Panc1 (cell line): ENCODE data around the gene VIPR2. TPM values are rescaled to one million over a fixed set of nuclear protein-coding genes. Genes with fewer than 3 reads are reported as not detected.

ENCODE experiments used
- ATAC-seq: fragments of 200-7000 bp; cut with Tn5 transposase; 2 replicates; pipeline ENCODE4 v1.9.1; 2020; ENCODE audit warnings: mild to moderate bottlenecking, moderate library complexity
- BruUV-seq: library from RNA; stranded (reverse); fragments of 400-500 nt; replicated peaks from 2 replicates; lab custom pipeline; 2021; lab: Mats Ljungman, UMichigan
- CTCF ChIA-PET: fragments of 300-600 bp; sonication (Branson Sonifier 250); formaldehyde crosslinking; loops from one replicate; lab custom pipeline; 2022; ENCODE audit warnings: antibody characterized with exemption; lab: Charles Lee
- POLR2A ChIA-PET: fragments of 300-600 bp; sonication (Branson Sonifier 250); formaldehyde crosslinking; loops from one replicate; lab custom pipeline; 2022; ENCODE audit warnings: antibody characterized with exemption; lab: Charles Lee
- DNase-seq: peaks from one replicate; pipeline ENCODE4 v3.0.0-alpha.2; 2010; ENCODE audit warnings: low read depth, low spot score
- H3K27ac ChIP-seq: 2 replicates; pipeline ENCODE4 v1.5.1; 2011; ENCODE audit warnings: mild to moderate bottlenecking, low read length, inconsistent platforms
- H3K27me3 ChIP-seq: fragments of 200-500 bp; sonication (Bioruptor generic); 2 replicates; pipeline ENCODE4 v1.6.0; 2014; ENCODE audit warnings: low read length, inconsistent platforms; ENCODE audit not compliant: control insufficient read depth, insufficient read depth
- H3K36me3 ChIP-seq: fragments of 200-500 bp; sonication (Bioruptor generic); 2 replicates; pipeline ENCODE4 v1.5.1; 2014; ENCODE audit warnings: inconsistent platforms, mild to moderate bottlenecking, low read length, moderate library complexity; ENCODE audit not compliant: control insufficient read depth, insufficient read depth
- H3K4me1 ChIP-seq: 2 replicates; pipeline ENCODE4 v1.5.1; 2011; ENCODE audit warnings: inconsistent platforms, mild to moderate bottlenecking, low read length, moderate library complexity; ENCODE audit not compliant: control insufficient read depth, insufficient read depth
- H3K4me3 ChIP-seq, 2 experiments: 2 replicates each; pipeline ENCODE4 v1.5.1; 2011 to 2012; ENCODE audit warnings: low read depth in 2 of 2, low read length in 2 of 2, mild to moderate bottlenecking in 2 of 2, inconsistent platforms in 1 of 2, moderate library complexity in 1 of 2
- H3K9me3 ChIP-seq: fragments of 200-500 bp; sonication (Bioruptor generic); 2 replicates; pipeline ENCODE4 v1.5.1; 2014; ENCODE audit warnings: low read depth, mild to moderate bottlenecking, inconsistent platforms, low read length, moderate library complexity; ENCODE audit not compliant: control insufficient read depth, insufficient read depth
- CTCF ChIP-seq: fragments of 450-650 bp; IDR thresholded peaks from 2 replicates; pipeline ENCODE4 v1.5.1; 2017; ENCODE audit warnings: mild to moderate bottlenecking
- POLR2AphosphoS5 ChIP-seq: IDR thresholded peaks from 2 replicates; pipeline ENCODE4 v1.6.1; 2012; ENCODE audit warnings: mild to moderate bottlenecking, low read depth, low read length, moderate library complexity
- REST ChIP-seq, 2 experiments: IDR thresholded peaks; 2 replicates each; pipeline ENCODE4 v1.6.1; 2011 to 2012; ENCODE audit warnings: low read depth in 2 of 2, control low read depth in 1 of 2, low read length in 1 of 2, mild to moderate bottlenecking in 1 of 2, moderate library complexity in 1 of 2; ENCODE audit not compliant: insufficient read depth in 1 of 2
- SIN3A ChIP-seq: IDR thresholded peaks from 2 replicates; pipeline ENCODE4 v1.6.1; 2012; ENCODE audit warnings: low read depth, mild to moderate bottlenecking, low read length, moderate library complexity, borderline replicate concordance; ENCODE audit not compliant: insufficient read depth
- TCF7L2 ChIP-seq: IDR thresholded peaks from 2 replicates; pipeline ENCODE4 v1.6.1; 2011; ENCODE audit warnings: mild to moderate bottlenecking, low read depth, low read length, inconsistent platforms
- in situ Hi-C: cut with HindIII; loops from 2 replicates; pipeline ENCODE4 v1.10.0; 2016; ENCODE audit warnings: low sequenced_read_pairs, low pct_unique_long_range_greater_than_20kb
- intact Hi-C: fragments of 100-400 bp; cut with micrococcal nuclease; formaldehyde crosslinking; loops from one replicate; pipeline ENCODE4 v1.10.0; 2022; ENCODE audit not compliant: unreplicated experiment
- total RNA-seq: library from RNA; stranded (reverse); gene quantifications from one replicate; pipeline ENCODE4 v1.2.1, GENCODE V29; 2021; ENCODE audit not compliant: unreplicated experiment

Gene VIPR2
- total RNA-seq, 1 experiment from 2014 or later: not detected

GRCh38 chr7:159108941-159109652, 35.6 kb downstream of the VIPR2 start:
- H3K9me3 ChIP-seq: no peaks in the 10 kb centered on the region
- TF ChIP-seq TCF7L2: no peak
- no peak for TF ChIP-seq REST (IDR thresholded peaks at IDR 0.05; ENCODE audit: insufficient read depth in 1 of 2, low read depth in 2 of 2, low read length in 1 of 2)
- H3K27ac ChIP-seq: no peak overlapping the region
- peaks cover 13% of the 10 kb centered on the region for H3K27me3 ChIP-seq
- CTCF ChIA-PET: no interaction called here
- in situ Hi-C loops (no loop called here), intact Hi-C loops (no loop called here)
- ATAC-seq (no peak), DNase-seq (no peak)
- no peaks in the 10 kb centered on the region for H3K36me3 ChIP-seq
- H3K4me1 ChIP-seq: no peaks in the 10 kb centered on the region
- BruUV-seq: no TSS peak
- H3K4me3 ChIP-seq: no peak overlapping the region
- POLR2A ChIA-PET: no interaction called here

GRCh38 chr7:159108491-159108890, 36.2 kb downstream of the VIPR2 start:
- ATAC-seq (no peak), DNase-seq (no peak)
- Histone ChIP-seq H3K27me3 (peaks cover 12% of the 10 kb centered on the region), H3K9me3 (no peaks in the 10 kb centered on the region), H3K27ac (no peak overlapping the region), H3K4me1 (no peaks in the 10 kb centered on the region), H3K36me3 (no peaks in the 10 kb centered on the region), H3K4me3 (no peak overlapping the region)
- CTCF ChIA-PET: no interaction called here
- in situ Hi-C loops: no loop called here
- intact Hi-C loops: no loop called here
- POLR2A ChIA-PET: no interaction called here
- no peak for TF ChIP-seq POLR2AphosphoS5
- no TSS peak for BruUV-seq

- H3K4me3 ChIP-seq: no peak overlapping the region
- H3K9me3 ChIP-seq: no peaks in the 10 kb centered on the region
- in situ Hi-C loops: no loop called here
- no TSS peak for BruUV-seq
- CTCF ChIA-PET: no interaction called here
- TF ChIP-seq REST (IDR thresholded peaks at IDR 0.05; ENCODE audit: insufficient read depth in 1 of 2, low read depth in 2 of 2, low read length in 1 of 2): no peak
- TF ChIP-seq CTCF: no peak
- no peak for TF ChIP-seq SIN3A
- no peak for TF ChIP-seq TCF7L2
- no peak for TF ChIP-seq POLR2AphosphoS5
- POLR2A ChIA-PET: no interaction called here
- H3K4me1 ChIP-seq: no peaks in the 10 kb centered on the region
- DNase-seq (no peak), ATAC-seq (no peak)
- H3K27me3 ChIP-seq: peaks cover 7% of the 10 kb centered on the region
- no peak overlapping the region for H3K27ac ChIP-seq
- no peaks in the 10 kb centered on the region for H3K36me3 ChIP-seq
- intact Hi-C loops: no loop called here
Measured at GRCh38 chr7:159107161-159107892, 37.3 kb downstream of the VIPR2 start.
